Head of caudate nucleus (tissue), 42 donors: ENCODE data around the gene ANKRD40CL.
"Not testable (repeated sequence)": the region's sequence is repeated elsewhere in the genome, so short reads cannot be mapped to it uniquely, and the experiment has no call there.

ENCODE experiments used
- DNase-seq, 42 donors: peaks; one replicate each; pipeline versions ENCODE4 v3.0.0 to v3.0.0-alpha.2; 2020 to 2021; ENCODE audit warnings: mixed read lengths in 7 of 42
- intact Hi-C: fragments of 100-400 bp; cut with DNase I; formaldehyde crosslinking; loops from one replicate; pipeline ENCODE4 v1.15.0; 2022

Gene ANKRD40CL, protein sequence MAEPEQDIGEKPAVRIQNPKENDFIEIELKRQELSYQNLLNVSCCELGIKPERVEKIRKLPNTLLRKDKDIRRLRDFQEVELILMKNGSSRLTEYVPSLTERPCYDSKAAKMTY

DNA sequence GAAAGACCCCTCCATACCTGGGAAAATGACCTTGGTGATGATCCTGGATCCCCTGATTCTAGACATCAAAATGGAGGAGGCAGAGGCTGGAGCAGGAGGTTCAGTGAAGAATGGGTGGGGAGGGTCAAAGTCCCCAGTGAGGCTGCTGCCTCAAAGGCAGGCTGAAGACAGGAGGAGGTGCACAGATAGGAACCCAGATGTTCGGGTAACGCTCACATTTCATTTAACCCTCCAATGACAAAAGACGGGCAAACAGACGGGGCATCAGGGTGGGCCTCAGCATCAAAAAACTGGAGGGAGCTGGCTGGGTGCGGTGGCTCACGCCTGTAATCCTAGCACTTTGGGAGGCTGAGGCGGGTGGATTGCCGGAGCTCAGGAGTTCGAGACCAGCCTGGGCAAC, at the start of gene ANKRD40CL:
ANKRD40CL (minus strand) TSS at position 73 of the 400 bp plus-strand sequence. CDS start 605 bp downstream, outside the sequence.
- intact Hi-C loops, result no loop called here
- DNase-seq, result peak in 1 of 42 donors; percentile 9

DNA sequence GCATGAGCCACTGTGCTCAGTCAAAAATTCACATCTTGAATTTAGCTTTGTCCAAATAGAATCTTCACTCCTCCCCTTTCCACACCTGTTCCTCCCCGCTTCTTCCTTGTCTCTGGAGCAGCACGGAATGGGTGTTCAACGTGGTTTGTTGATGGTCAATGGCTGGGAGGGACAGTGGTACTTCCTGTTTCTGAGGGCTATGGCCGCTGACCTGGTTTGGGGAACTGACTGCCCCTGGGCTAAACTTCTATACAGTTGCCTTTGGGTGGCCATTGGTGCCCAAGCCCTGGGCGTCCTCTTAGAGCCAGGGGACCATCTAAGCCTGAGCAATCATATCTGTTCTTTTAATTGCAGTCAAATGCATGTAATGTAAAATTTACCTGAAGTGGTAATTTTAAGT, 49.0 kb upstream of the ANKRD40CL start:
- no peak for DNase-seq
- intact Hi-C loops, result no loop called here

DNA sequence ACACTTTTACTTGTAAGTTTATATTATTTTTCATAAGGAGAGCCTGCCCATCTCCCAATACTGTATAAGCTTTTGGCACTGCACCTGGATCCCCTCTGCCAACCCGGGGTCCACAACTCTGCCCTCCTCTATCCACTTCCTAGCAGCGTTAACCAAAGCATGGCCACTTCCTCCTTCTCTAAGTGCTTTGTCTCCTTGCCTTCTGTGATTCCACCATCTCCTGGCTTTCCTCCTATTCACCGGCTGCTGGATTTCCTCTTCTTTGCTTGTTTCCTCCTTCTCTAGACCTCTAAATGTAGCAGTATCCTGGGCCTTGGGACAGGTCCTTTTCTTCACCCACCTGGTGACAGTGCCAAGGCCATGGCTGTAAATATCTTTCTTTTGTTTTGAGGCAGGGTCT, 48.1 kb upstream of the ANKRD40CL start:
- DNase-seq, result no peak
- intact Hi-C loops, result no loop called here

DNA sequence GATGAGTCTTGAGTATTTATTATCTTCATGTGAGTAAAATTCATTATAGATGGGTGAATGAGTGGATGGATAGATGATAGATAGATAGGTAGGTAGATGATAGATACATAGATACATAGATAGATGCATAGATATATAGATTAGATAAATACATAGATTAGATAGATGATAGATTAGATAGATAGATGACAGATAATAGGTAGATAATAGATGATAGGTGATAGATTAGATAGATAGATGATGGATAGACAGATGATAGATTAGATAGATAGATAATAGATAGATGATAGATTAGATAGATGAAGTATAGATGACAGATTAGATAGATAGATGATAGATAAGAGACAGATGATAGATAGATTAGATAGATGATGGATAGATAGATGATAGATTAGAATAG, 46.3 kb upstream of the ANKRD40CL start:
- DNase-seq, result no peak
- intact Hi-C loops, result no loop called here

DNA sequence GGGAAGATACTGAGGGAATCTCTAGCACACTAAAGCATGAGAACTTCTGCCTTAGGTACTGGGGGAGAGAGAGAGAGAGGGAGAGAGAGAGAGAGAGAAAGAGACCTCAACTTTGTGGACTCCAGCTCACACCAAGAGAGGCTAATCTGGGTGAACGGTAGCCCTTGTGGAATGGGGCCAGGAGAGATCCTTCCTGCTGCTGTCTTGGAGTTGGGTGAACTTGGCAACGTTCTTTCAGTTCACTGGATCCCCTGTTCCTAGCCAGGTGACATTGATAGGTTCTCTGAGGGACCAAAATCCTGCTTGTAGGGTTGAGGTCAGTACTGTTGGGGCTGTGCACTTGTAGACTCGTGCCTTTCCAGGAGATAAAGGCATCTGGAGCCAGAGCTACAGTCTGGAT, 41.6 kb upstream of the ANKRD40CL start:
- no peak for DNase-seq
- intact Hi-C loops, result no loop called here

DNA sequence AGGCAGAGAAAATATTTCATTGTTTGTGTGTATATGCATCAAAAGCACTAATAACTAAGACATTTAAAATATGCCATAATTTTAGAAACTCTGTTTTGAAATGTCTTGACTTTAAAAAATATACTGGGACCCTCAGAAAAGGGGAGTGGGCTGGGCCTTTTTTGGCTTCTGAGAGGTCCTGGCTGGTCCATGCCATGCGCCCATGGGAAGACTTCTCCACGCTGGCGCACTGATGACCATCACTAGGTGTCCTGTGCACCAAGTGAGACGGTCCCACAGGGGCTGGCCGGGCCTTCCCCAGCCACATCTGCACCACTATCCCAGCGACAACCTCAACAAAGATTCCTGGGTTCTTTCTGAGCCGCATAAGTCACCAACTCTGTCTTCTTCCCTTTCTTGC, 41.1 kb upstream of the ANKRD40CL start:
- intact Hi-C loops, result no loop called here
- DNase-seq, result no peak

DNA sequence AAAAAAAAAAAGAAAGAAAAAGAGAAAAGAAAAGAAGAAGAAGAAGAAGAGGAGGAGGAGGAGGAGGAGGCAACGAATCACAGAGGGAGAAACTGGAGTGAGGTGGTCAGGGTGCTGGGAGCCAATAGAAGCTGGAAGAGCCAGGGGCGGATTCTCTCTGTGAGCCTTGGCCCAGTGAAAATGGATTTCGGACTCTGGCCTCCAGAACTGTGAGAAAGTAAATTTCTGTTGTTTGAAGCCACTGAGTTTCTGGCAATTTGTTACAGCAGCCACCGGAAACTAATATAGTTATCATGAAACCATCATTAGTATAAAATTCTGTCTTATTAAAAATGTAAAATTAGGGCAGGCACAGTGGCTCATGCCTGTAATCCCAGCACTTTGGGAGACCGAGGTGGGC, 40.4 kb upstream of the ANKRD40CL start:
- intact Hi-C loops, result no loop called here
- no peak for DNase-seq

DNA sequence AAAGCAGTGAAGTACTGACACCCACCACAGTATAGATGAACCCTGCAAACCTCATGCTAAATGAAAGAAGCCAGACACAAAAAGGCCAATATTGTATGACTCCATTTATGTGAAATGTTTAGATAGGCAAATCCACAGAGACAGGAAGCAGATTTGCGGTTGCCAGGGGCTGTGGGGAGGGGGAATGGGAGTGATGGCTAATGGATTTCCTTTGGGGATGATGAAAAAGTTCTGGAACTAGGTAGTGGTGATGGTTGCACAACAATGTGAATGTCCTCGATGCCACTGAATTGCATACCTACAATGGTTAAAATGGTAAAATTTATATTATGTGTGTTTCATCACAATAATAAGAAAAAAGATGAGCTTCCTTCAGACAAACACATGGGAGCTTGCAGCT, 39.7 kb upstream of the ANKRD40CL start:
- no peak for DNase-seq
- intact Hi-C loops, result no loop called here

DNA sequence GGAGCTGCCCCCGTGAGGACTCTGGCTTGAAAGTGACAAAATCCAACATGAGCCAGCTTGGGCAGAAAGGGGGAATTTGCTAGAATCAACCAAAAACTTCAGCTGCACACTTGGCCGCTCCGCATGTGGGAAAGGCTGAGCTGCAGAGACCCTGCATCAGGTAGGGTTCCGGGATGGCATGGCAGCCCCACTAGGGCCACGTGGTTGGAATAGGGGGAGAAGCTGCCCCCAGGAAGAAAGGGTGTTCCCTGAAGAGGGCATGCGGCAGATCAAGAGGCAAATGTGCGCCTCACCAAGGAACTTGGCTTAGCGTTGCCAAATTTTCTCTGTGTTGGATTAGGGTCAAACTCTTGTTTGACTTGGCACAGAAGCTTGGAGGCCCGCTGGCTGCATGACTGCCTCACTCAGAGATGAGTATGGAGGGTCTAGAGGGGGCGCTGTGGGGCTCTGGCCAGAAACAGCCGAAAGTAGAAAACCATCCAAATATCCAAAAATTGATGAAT, 38.9 kb upstream of the ANKRD40CL start:
- DNase-seq, result no peak
- intact Hi-C loops, result no loop called here

DNA sequence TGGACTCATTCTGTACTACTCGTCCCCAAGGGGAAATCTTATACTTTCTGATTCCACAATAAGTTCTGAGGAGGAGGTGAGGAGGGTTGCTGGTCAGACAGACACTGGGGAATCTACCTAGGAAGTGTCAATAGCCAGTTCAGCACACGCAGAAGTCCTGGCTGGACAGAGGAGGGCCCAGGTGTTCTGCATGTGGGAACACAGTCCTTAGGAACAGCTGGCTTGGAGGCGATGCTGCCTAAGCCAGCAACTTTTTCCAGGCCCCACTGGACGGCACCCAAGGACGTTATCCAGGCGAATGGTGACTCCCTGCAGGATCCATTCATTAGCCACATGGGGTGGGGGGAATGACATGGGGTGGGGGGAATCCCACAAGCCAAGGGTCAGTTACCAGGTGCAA, 38.2 kb upstream of the ANKRD40CL start:
- intact Hi-C loops, result no loop called here
- no peak for DNase-seq

DNA sequence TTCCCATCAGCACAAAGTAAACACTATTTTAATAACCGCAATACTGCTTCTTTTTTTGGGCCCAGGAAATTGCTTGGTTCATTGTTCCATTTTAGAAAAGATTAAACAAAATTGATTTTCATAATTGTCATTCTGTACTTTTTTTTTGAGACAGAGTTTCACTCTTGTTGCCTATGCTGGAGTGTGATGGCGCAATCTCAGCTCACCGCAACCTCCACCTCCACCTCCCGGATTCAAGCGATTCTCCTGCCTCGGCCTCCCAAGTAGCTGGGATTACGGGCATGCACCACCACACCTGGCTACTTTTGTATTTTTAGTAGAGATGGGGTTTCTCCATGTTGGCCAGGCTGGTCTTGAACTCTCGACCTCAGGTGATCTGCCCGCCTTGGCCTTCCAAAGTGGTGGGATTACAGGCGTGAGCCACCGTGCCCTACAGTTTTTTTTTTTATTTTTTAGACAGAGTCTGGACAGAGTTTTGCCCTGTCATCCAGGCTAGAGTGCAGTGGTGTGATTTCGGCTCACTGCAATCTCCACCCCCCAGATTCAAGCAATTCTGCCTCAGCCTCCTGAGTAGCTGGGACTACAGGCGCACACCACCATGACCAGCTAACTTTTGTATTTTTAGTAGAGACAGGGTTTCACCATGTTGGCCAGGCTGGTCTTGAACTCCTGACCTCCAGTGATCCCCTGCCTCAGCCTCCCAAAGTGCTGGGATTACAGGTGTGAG, 37.6 kb upstream of the ANKRD40CL start:
- DNase-seq, intact Hi-C loops: not testable (repeated sequence)

DNA sequence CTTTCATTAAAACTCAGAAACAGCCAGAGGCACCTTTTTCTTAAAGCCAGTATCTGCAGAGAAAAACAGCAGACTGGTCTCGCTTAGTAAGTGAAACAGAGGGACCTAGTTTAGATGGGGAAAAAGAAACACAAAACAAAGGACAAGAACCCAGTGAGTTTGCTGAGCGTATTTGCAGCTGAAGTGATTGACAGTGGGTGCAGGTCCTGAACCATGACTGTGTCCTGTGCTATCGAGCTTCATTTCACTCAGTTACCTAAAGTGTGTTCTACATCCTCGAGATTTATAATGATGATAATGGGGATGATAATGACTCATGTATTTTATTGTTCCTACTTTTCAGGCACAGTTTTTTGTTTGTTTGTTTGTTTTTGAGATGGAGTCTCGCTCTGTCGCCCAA, 36.4 kb upstream of the ANKRD40CL start:
- no peak for DNase-seq
- intact Hi-C loops, result no loop called here

DNA sequence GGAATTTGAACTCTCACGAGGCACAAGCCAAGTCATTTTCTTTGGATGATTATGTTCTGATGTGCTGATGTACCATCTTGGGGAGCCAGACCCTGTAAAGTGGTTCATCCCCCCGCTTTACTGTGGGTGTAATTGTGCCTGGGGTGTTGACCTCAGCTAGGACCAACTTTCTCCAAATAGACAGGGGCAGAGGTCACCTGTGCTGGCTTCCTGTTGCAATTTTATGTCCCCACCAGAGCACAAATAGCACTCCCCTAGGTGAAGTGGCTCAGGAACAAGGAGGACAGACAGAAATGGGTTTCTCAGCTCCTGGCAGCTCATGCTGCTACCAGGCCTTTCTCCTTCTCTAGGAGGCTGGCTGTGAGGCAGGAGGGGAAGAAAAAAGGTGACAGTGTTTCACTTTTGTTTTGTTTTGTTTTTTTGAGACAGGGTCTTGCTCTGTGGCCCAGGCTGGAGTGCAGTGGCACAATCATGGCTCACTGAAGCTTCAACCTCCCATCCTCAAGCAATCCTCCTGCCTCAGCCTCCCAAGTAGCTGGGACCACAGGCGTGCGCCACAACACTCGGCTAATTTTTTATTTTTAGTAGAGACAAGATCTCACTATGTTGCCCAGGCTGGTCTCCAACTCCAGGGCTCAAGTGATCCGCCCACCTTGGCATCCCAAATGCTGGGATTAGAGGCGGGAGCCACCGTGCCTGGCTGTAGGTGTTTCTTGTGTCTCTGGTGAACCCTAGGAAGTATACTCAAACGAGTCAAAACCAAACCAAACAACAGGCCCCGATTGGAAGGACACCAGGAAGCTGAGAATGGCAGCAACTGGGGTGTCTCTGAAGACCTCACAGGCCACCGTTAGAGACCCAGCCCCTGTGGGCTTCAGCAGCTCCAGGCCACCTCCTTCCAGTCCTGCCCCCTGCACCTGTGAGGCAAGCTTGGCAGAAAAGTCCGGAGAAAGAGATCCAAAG, 35.6 kb upstream of the ANKRD40CL start:
- no peak for DNase-seq
- intact Hi-C loops, result no loop called here

DNA sequence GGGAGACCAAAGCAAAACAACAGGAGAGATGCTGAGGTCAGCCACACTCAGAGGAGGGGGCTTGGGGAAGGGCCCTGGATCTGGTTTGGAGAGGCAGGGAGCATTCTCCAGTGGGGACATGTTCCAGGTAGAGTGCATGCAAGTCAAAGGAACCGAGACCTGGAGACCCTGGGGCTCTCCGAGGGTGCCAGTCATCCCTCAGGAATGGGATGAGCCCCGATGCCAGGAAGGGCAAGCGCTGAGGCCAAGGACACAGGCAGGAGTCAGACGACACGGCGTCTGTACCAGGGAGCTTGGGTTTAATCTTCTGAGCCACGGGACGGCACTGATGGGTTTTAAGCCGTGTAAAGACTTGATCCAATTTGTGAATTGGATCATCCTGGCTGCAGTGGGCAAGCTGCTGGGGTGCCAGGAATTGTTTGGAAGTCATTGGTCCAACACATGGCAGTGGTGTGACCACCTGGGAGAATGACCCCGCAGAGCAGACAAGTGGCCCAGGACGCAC, 32.9 kb upstream of the ANKRD40CL start:
- intact Hi-C loops, result no loop called here
- no peak for DNase-seq

DNA sequence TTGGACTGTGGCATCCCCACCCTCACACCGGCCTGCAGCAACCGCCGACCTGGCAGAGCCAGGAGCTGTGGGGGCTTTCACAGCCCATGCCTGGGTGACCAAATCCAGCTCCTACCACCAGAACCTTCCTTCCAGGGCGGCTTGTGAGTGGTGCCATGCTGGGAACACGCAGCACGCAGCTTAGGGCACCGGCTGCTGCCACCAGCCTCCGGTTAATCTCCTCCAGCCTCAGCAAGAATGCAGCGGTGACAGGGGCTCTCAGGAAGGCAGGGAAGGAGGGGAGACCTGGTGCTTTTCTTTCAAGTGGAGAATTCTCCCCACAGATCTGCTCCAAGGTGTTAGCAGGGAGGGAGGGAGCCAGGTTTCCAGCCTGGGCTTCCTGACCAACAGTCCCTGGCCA, 32.3 kb upstream of the ANKRD40CL start:
- no peak for DNase-seq
- intact Hi-C loops, result no loop called here

DNA sequence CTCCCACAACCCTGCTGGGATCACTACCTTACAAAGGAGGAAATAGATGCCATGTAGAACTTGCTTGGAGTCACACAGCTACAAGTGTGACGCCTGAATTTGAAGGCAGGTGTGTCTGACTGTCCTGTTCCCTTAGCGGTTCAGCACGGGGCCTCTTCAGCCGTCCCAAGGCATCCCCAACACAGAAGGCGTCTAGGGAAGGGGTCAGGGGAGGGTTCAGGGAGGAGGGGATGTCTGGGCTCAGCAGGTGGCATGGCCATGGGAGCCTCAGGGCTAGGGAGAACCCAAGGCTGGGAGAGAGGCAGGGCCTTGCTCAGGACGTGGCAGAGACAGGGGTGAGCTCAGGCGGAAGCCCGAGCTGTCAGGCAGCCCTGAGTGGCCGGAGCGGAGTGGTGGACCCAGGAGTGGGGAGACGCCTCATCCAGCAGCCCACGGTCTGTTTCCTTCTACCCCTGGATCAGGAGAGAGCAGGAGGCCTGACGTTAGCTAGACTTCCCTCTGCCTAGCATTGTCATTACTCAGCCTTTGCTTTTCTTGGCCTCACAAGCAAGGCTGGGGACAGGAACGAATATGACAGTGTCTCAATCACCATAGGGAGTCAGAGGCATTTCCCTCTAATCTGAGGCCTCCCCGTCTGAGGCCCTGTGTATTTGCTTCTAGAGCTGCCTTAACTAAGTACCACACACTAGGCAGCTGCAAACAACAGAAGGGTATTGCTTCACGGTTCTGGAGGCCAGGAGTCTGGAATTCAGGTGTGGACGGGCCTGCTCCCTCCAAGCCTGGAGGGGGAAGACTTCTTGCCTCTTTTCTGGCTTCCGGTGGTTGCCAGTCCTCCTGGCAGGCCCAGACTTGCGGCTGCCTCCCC, 31.3 kb upstream of the ANKRD40CL start:
- intact Hi-C loops, result no loop called here
- DNase-seq, result no peak

DNA sequence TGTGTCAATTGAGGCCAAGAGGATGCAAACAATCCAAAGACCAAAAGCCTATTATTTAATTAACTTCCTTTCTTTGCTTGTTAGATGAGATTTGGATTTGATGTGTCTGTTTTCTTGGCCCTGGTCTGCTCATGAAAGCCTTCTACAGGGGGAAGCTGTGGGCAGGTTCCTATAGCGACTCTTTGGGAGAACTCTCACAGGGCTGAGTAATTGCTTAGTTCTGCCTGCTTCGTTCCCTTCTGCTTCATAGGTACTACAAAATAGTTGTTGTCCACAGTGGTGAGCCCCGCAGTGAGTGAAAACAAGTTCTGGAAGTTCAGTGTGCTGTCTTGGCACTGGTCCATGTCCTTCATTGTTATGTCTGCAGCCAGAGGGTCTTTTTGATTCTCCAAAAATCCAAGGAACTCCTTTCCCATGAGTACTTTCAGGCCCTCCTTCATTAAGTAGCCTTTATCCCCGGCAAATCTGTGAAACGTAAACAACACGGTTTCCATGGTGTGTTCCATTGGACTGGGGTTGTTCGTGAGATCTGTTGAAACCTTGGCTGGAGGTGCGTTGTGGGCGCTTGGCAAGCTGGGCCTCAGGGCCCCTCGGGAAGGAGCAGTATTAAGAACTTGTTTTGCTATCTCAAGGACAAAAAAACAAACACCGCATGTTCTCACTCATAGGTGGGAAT, 30.0 kb upstream of the ANKRD40CL start:
- DNase-seq, result no peak
- intact Hi-C loops, result no loop called here

DNA sequence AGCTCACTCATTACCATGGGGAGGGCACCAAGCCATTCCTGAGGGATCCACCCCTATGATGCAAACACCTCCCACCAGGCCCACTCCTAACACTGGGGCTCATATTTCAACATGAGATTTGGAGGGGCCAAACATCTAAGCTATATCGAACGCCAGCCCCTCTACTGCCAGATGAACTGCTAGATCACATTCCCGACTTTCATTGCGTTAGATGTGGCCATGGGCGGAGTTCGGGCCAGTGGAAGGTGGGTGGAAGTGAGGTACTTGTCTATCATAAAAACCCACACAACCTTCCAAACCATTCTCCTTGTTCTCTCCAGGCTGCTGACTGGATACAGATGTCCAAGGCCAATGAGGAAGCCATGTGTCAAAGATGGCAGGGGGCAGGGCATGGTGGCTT, 27.0 kb upstream of the ANKRD40CL start:
- intact Hi-C loops, result no loop called here

More for the DNA sequence above, 27.0 kb upstream of the ANKRD40CL start:
- DNase-seq, result no peak
